GM21576 (cell line): ENCODE measurements around the gene C2CD4D.
"Not testable (repeated sequence)": the region's sequence is repeated elsewhere in the genome, so short reads cannot be mapped to it uniquely, and the experiment has no call there.

Experiments used
- ATAC-seq: cut with Tn5 transposase; IDR thresholded peaks from one replicate; pipeline ENCODE4 v1.9.1; 2021; ENCODE audit warnings: mild to moderate bottlenecking, moderate library complexity; ENCODE audit not compliant: unreplicated experiment

The C2CD4D gene

GRCh38 chr1:151858886-151859665, 19.5 kb upstream of the C2CD4D start:
- ATAC-seq: no peak

GRCh38 chr1:151858030-151858746, 18.6 kb upstream of the C2CD4D start:
- ATAC-seq: no peak

DNA sequence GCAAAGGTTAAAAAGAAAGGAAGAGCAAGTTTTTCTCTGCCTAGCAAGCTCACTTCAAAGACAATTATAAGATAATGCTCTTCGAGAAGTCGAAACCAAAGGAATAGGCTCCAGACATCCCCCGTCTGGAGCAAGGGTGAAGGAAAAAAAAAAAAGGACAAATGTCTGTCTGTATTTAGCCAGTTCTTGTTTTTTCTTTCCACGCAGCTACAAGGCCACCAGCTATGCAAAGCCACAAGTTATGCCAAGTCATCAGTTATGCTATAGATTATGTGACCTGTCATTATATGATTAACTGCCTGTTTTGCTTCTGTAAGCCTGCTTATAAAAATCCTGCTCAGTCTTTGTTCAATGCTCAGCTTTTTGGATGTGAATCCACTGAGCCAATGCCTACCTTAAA, 16.3 kb upstream of the C2CD4D start:
- no peak for ATAC-seq

DNA sequence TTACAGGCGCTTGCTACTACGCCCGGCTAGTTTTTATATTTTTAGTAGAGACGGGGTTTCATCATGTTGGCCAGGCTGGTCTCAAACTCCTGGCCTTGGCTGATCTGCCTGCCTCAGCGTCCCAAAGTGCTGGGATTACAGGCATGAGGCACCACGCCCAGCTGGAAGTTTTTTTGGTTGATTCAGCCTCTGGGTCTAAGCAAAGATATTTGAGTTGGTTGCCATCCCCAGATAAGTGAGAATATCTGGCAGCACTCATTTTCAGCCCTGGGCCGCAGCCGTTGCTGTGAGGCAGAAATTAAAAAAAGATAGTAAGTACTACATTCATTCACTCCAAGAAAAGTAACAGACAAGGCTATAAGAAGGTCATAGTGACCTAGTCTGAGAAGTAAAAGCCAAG, 15.9 kb upstream of the C2CD4D start:
- not testable (repeated sequence) for ATAC-seq

GRCh38 chr1:151854658-151855057, 15.0 kb upstream of the C2CD4D start:
- no peak for ATAC-seq

GRCh38 chr1:151853411-151853943, 13.9 kb upstream of the C2CD4D start, which contains the start of gene THEM5:
TSS of gene THEM5 (minus strand) at chr1:151853712. CDS start at chr1:151853565, 147 bp downstream.
- no peak for ATAC-seq

DNA sequence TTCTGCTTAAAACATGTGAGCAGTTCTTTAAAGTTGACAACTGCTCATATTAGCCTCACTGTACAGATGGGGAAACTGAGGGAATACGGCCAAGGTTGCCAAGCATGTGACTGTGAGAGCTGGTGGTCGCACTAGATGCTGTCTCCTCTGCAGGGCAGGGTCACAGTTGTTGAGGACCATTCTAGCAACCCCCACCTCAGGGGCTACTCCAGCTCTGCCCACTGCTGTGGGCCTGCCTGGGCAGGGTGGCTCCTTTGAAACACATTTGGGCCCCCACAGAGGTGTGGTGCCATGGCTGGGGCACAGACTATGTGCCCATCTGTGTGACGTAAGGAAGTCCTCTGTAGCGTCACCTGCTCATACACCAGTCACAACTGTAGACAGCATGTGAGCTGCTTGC, 13.1 kb upstream of the C2CD4D start:
- no peak for ATAC-seq

DNA sequence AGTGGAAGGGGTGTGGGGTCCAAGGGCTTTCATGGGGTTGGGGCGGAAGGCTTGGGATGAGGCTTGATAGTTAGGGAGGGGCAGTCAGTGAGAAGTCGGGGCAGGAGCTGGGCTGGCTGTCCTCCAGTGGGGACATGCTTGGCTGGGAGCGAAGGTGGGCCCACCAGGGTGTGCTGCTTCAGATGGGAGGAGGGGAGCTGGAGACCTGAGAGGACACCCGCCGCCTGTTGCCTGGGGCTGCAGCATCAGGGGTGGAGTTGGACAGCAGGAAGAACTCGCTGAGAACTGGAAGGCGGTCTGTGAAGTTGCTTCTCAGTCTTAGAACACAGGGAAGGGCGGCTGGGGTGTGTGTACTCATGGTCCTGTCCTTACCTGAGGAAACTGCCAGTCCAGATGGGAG, 12.3 kb upstream of the C2CD4D start:
- no peak for ATAC-seq

GRCh38 chr1:151849871-151850270, 10.3 kb upstream of the C2CD4D start:
- ATAC-seq: no peak

- ATAC-seq: no peak
These were observed 9.5 kb upstream of the C2CD4D start for GRCh38 chr1:151849126-151849525.

- ATAC-seq: no peak
These were observed 8.4 kb upstream of the C2CD4D start for GRCh38 chr1:151847867-151848596.

GRCh38 chr1:151846686-151847237, 7.1 kb upstream of the C2CD4D start:
- ATAC-seq: no peak

GRCh38 chr1:151846062-151846568, 6.5 kb upstream of the C2CD4D start:
- no peak for ATAC-seq

DNA sequence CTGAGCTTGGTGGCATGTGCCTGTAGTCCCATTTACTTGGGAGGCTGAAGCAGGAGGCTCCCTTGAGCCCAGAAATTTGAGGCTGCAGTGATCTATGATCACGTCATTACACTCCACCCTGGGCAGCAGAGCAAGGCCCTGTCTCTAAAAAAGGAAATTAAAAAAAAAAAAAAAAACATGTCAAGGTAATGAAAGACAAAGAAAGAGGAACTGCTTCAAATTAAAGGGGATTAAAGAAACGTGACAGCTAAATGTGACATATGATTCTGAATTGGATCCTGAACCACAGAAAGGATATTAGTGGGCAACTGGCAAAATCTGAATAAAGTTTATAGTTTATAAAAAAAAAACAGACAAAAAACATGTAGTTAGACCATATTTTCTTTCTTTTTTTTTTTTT, 3.8 kb upstream of the C2CD4D start:
- ATAC-seq: no peak

DNA sequence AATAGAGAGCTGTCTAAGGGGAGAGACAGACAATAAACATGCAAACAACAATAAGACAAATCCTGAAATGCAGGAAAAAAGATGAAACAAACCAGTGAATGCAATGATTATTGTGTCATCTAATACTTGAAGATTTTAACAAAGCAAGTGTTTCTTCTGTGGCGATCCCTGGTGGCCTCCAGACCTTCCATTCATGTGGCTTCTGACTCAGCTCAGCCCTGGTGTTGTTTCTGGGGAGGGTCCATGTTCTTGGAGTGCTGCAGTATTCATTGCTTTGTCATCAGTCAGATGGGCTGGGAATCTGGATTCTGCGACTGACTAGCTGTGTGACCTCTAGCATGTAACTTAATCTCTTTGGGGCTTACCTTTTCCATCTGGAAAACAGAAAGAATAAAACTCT, 1.5 kb upstream of the C2CD4D start:
- no peak for ATAC-seq

DNA sequence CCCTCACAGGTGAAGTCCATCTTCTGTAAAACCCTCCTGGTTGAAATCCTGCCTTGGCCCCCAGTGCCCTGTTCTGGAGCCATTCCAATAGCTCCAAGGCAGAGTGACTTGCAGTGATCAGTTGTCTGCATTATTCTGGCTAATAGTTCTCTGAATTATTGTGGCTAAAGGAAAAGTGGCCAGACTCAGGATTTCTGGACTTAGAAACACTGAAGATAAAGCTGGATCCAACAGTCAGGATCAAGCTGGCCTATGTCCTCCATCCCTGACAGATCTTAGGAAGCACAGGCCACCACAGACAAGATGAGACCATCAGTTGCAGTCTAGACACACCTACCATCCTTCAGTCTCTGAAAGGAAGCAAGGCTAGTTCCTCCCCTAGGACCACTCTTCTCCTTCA, 801 bp upstream of the C2CD4D start:
- ATAC-seq: no peak

GRCh38 chr1:151839082-151839412, 573 bp downstream of the C2CD4D start:
- ATAC-seq: no peak

- no peak for ATAC-seq
These were observed 1.2 kb downstream of the C2CD4D start for GRCh38 chr1:151838222-151839081.

GRCh38 chr1:151837884-151838221, 1.8 kb downstream of the C2CD4D start:
- no peak for ATAC-seq

DNA sequence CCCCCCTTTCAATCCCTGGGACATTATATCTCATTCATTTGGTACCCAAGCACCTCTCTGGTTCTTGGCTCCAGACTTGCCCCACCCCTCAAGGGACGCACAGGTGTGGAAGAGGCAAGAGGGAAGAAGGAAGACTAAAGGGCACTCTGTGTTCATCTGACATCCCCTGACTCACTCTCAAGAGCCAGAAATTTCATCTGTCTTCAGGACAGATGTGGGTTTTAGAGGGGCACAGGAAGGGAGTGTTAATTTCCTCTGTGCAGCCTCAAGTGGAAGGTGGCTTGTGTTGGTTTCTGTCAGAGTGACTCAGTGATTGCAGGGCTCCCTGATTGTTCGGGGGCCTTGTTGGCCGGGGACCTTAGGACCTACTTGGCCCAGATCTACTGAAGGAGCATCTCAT, 2.4 kb downstream of the C2CD4D start:
- no peak for ATAC-seq
